Rectal smooth muscle tissue (tissue), 1 donor: ENCODE measurements around the gene CACNA1B.

ENCODE experiments used
- H3K27ac ChIP-seq: one replicate; pipeline ENCODE4 v1.7.0; 2013; ENCODE audit warnings: low read depth, low read length, inconsistent platforms
- H3K27me3 ChIP-seq: one replicate; pipeline ENCODE4 v1.7.0; 2013; ENCODE audit warnings: low read length; ENCODE audit not compliant: control insufficient read depth, insufficient read depth
- H3K36me3 ChIP-seq: one replicate; pipeline ENCODE4 v1.7.0; 2013; ENCODE audit warnings: low read length; ENCODE audit not compliant: control insufficient read depth, insufficient read depth
- H3K4me1 ChIP-seq: one replicate; pipeline ENCODE4 v1.7.0; 2013; ENCODE audit warnings: low read length; ENCODE audit not compliant: control insufficient read depth, insufficient read depth
- H3K4me3 ChIP-seq: one replicate; pipeline ENCODE4 v1.7.0; 2013; ENCODE audit warnings: low read length
- H3K9ac ChIP-seq: one replicate; pipeline ENCODE4 v1.7.0; 2013; ENCODE audit warnings: low read length

Gene CACNA1B

GRCh38 chr9:138072897-138073296, 195.3 kb downstream of the CACNA1B start:
- no peak overlapping the region for H3K9ac ChIP-seq
- H3K4me1 ChIP-seq: no peaks in the 10 kb centered on the region
- H3K4me3 ChIP-seq: no peak overlapping the region
- no peaks in the 10 kb centered on the region for H3K36me3 ChIP-seq
- peaks cover 2% of the 10 kb centered on the region for H3K27me3 ChIP-seq
- H3K27ac ChIP-seq: no peak overlapping the region

GRCh38 chr9:138073408-138073807, 195.8 kb downstream of the CACNA1B start:
- Histone ChIP-seq H3K4me3 (no peak overlapping the region), H3K36me3 (no peaks in the 10 kb centered on the region), H3K4me1 (no peaks in the 10 kb centered on the region), H3K27me3 (peaks cover 2% of the 10 kb centered on the region), H3K27ac (no peak overlapping the region), H3K9ac (no peak overlapping the region)

- Histone ChIP-seq H3K27ac (no peak overlapping the region), H3K36me3 (no peaks in the 10 kb centered on the region), H3K4me3 (no peak overlapping the region), H3K4me1 (no peaks in the 10 kb centered on the region), H3K9ac (no peak overlapping the region), H3K27me3 (peaks cover 2% of the 10 kb centered on the region)
These were observed 196.2 kb downstream of the CACNA1B start for GRCh38 chr9:138073808-138074207.

- Histone ChIP-seq H3K27ac (no peak overlapping the region), H3K4me3 (no peak overlapping the region), H3K27me3 (peaks cover 2% of the 10 kb centered on the region), H3K9ac (no peak overlapping the region), H3K36me3 (no peaks in the 10 kb centered on the region), H3K4me1 (no peaks in the 10 kb centered on the region)
These were observed 196.9 kb downstream of the CACNA1B start for GRCh38 chr9:138074516-138074915.

- no peak overlapping the region for H3K9ac ChIP-seq
- H3K27ac ChIP-seq: no peak overlapping the region
- H3K36me3 ChIP-seq: no peaks in the 10 kb centered on the region
- H3K4me1 ChIP-seq: no peaks in the 10 kb centered on the region
- peaks cover 2% of the 10 kb centered on the region for H3K27me3 ChIP-seq
- no peak overlapping the region for H3K4me3 ChIP-seq
These were observed 197.9 kb downstream of the CACNA1B start for GRCh38 chr9:138075496-138075895.

- Histone ChIP-seq H3K36me3 (no peaks in the 10 kb centered on the region), H3K9ac (no peak overlapping the region), H3K27ac (no peak overlapping the region)
These were observed 198.5 kb downstream of the CACNA1B start for GRCh38 chr9:138075961-138076649.

GRCh38 chr9:138076650-138077009, 199.0 kb downstream of the CACNA1B start:
- H3K4me3 ChIP-seq: no peak overlapping the region
- H3K36me3 ChIP-seq: no peaks in the 10 kb centered on the region
- H3K4me1 ChIP-seq: no peaks in the 10 kb centered on the region
- H3K27ac ChIP-seq: no peak overlapping the region
- H3K9ac ChIP-seq: no peak overlapping the region
- peaks cover 2% of the 10 kb centered on the region for H3K27me3 ChIP-seq

More at GRCh38 chr9:138075961-138076649, 198.5 kb downstream of the CACNA1B start:
- Histone ChIP-seq H3K27me3 (peaks cover 2% of the 10 kb centered on the region), H3K4me3 (no peak overlapping the region), H3K4me1 (no peaks in the 10 kb centered on the region)

GRCh38 chr9:138077126-138077525, 199.5 kb downstream of the CACNA1B start:
- Histone ChIP-seq H3K27me3 (peaks cover 2% of the 10 kb centered on the region), H3K9ac (no peak overlapping the region), H3K27ac (no peak overlapping the region), H3K4me1 (no peaks in the 10 kb centered on the region), H3K4me3 (no peak overlapping the region), H3K36me3 (no peaks in the 10 kb centered on the region)

- H3K4me3 ChIP-seq: no peak overlapping the region
- peaks cover 2% of the 10 kb centered on the region for H3K27me3 ChIP-seq
- H3K4me1 ChIP-seq: no peaks in the 10 kb centered on the region
- H3K9ac ChIP-seq: no peak overlapping the region
- no peaks in the 10 kb centered on the region for H3K36me3 ChIP-seq
- no peak overlapping the region for H3K27ac ChIP-seq
These were observed 200.4 kb downstream of the CACNA1B start for GRCh38 chr9:138077898-138078540.

GRCh38 chr9:138078846-138079245, 201.3 kb downstream of the CACNA1B start:
- Histone ChIP-seq H3K27me3 (peaks cover under 1% of the 10 kb centered on the region), H3K4me3 (no peak overlapping the region), H3K27ac (no peak overlapping the region), H3K36me3 (no peaks in the 10 kb centered on the region), H3K9ac (no peak overlapping the region), H3K4me1 (no peaks in the 10 kb centered on the region)

GRCh38 chr9:138080979-138081378, 203.4 kb downstream of the CACNA1B start:
- Histone ChIP-seq H3K4me1 (no peaks in the 10 kb centered on the region), H3K27me3 (no peaks in the 10 kb centered on the region), H3K4me3 (no peak overlapping the region), H3K27ac (no peak overlapping the region), H3K36me3 (no peaks in the 10 kb centered on the region), H3K9ac (no peak overlapping the region)

- no peaks in the 10 kb centered on the region for H3K36me3 ChIP-seq
- no peak overlapping the region for H3K27ac ChIP-seq
- H3K9ac ChIP-seq: no peak overlapping the region
- no peak overlapping the region for H3K4me3 ChIP-seq
- no peaks in the 10 kb centered on the region for H3K4me1 ChIP-seq
- no peaks in the 10 kb centered on the region for H3K27me3 ChIP-seq
These were observed 205.5 kb downstream of the CACNA1B start for GRCh38 chr9:138082918-138083636.
